H9 (cell line): ENCODE measurements around the gene ETV6. TPM values are rescaled to one million over a fixed set of nuclear protein-coding genes. Genes with fewer than 3 reads are reported as not detected.

Source experiments
- DNase-seq: peaks from one replicate; pipeline ENCODE4 v3.0.0-alpha.2; 2017
- H2AFZ ChIP-seq: one replicate; pipeline ENCODE4 v1.6.1; 2013; ENCODE audit warnings: mild to moderate bottlenecking, low read length, control low read depth, moderate library complexity
- H2AK5ac ChIP-seq: 2 replicates; pipeline ENCODE4 v1.6.1; 2013; ENCODE audit warnings: low read length, control low read depth, mixed read lengths; ENCODE audit not compliant: insufficient read length
- H2BK120ac ChIP-seq: one replicate; pipeline ENCODE4 v1.6.1; 2013; ENCODE audit warnings: low read depth, mild to moderate bottlenecking, low read length, control low read depth, inconsistent platforms; ENCODE audit not compliant: poor library complexity, severe bottlenecking
- H2BK12ac ChIP-seq: 2 replicates; pipeline ENCODE4 v1.6.1; 2013; ENCODE audit warnings: low read length, control low read depth, mixed read lengths, low read depth; ENCODE audit not compliant: insufficient read length
- H2BK15ac ChIP-seq: 2 replicates; pipeline ENCODE4 v1.6.1; 2013; ENCODE audit warnings: low read depth, low read length, control low read depth
- H2BK20ac ChIP-seq: one replicate; pipeline ENCODE4 v1.6.1; 2013; ENCODE audit warnings: low read depth, mild to moderate bottlenecking, low read length, control low read depth, inconsistent platforms; ENCODE audit not compliant: poor library complexity, severe bottlenecking
- H2BK5ac ChIP-seq: 2 replicates; pipeline ENCODE4 v1.6.1; 2013; ENCODE audit warnings: low read length, control low read depth, mixed read lengths; ENCODE audit not compliant: insufficient read length
- H3K14ac ChIP-seq: 2 replicates; pipeline ENCODE4 v1.6.1; 2013; ENCODE audit warnings: low read length, control low read depth; ENCODE audit not compliant: insufficient read depth
- H3K18ac ChIP-seq: 2 replicates; pipeline ENCODE4 v1.6.1; 2013; ENCODE audit warnings: low read depth, mild to moderate bottlenecking, mixed read lengths, low read length, control low read depth; ENCODE audit not compliant: insufficient read length
- H3K23ac ChIP-seq: 2 replicates; pipeline ENCODE4 v1.6.1; 2013; ENCODE audit warnings: low read length, control low read depth, mixed read lengths, low read depth; ENCODE audit not compliant: insufficient read length
- H3K23me2 ChIP-seq: 2 replicates; pipeline ENCODE4 v1.6.1; 2013; ENCODE audit warnings: low read depth, mild to moderate bottlenecking, mixed read lengths, low read length, control low read depth; ENCODE audit not compliant: insufficient read length, poor library complexity, severe bottlenecking
- H3K27ac ChIP-seq: 2 replicates; pipeline ENCODE4 v1.5.1; 2013; ENCODE audit warnings: low read length, control low read depth, mixed read lengths, low read depth; ENCODE audit not compliant: insufficient read length
- H3K27me3 ChIP-seq: 2 replicates; pipeline ENCODE4 v1.6.1; 2013; ENCODE audit warnings: low read length, control low read depth, inconsistent platforms; ENCODE audit not compliant: insufficient read depth
- H3K4ac ChIP-seq: 2 replicates; pipeline ENCODE4 v1.6.1; 2013; ENCODE audit warnings: low read depth, mild to moderate bottlenecking, control low read depth, inconsistent platforms, low read length, moderate library complexity
- H3K4me1 ChIP-seq: 2 replicates; pipeline ENCODE4 v1.6.1; 2013; ENCODE audit warnings: low read length, control low read depth, inconsistent platforms; ENCODE audit not compliant: insufficient read depth
- H3K4me2 ChIP-seq: 2 replicates; pipeline ENCODE4 v1.6.1; 2013; ENCODE audit warnings: low read length, control low read depth, mixed read lengths; ENCODE audit not compliant: insufficient read length, insufficient read depth
- H3K56ac ChIP-seq: 2 replicates; pipeline ENCODE4 v1.6.1; 2013; ENCODE audit warnings: low read depth, mild to moderate bottlenecking, mixed read lengths, low read length, control low read depth; ENCODE audit not compliant: insufficient read length
- H3K79me1 ChIP-seq: 2 replicates; pipeline ENCODE4 v1.6.1; 2013; ENCODE audit warnings: low read depth, mild to moderate bottlenecking, moderate library complexity, low read length, control low read depth, inconsistent platforms; ENCODE audit not compliant: insufficient read depth, poor library complexity, severe bottlenecking
- H3K79me2 ChIP-seq: 2 replicates; pipeline ENCODE4 v1.6.1; 2013; ENCODE audit warnings: low read length, control low read depth, inconsistent platforms; ENCODE audit not compliant: insufficient read depth
- H3K9ac ChIP-seq: 2 replicates; pipeline ENCODE4 v1.6.1; 2013; ENCODE audit warnings: low read length, control low read depth, mixed read lengths; ENCODE audit not compliant: insufficient read length; ENCODE audit errors: extremely low read depth
- H3K9me3 ChIP-seq: one replicate; pipeline ENCODE4 v1.6.1; 2013; ENCODE audit warnings: low read depth, low read length, inconsistent platforms; ENCODE audit not compliant: control insufficient read depth
- H3T11ph ChIP-seq: one replicate; pipeline ENCODE4 v1.6.1; 2013; ENCODE audit warnings: mild to moderate bottlenecking, low read length, control low read depth, inconsistent platforms
- H4K20me1 ChIP-seq: one replicate; pipeline ENCODE4 v1.6.1; 2013; ENCODE audit not compliant: control insufficient read depth, insufficient read length, insufficient read depth
- H4K5ac ChIP-seq: 2 replicates; pipeline ENCODE4 v1.6.1; 2013; ENCODE audit warnings: low read depth, mild to moderate bottlenecking, mixed read lengths, low read length, control low read depth; ENCODE audit not compliant: insufficient read length
- H4K8ac ChIP-seq: replicated peaks from 2 replicates; pipeline ENCODE4 v1.6.1; 2013; ENCODE audit warnings: low read length, control low read depth, mixed read lengths, low read depth; ENCODE audit not compliant: insufficient read length
- H4K91ac ChIP-seq: 2 replicates; pipeline ENCODE4 v1.6.1; 2013; ENCODE audit warnings: low read depth, mild to moderate bottlenecking, moderate library complexity, mixed read lengths, low read length, control low read depth; ENCODE audit not compliant: insufficient read length
- H3K27ac Mint-ChIP-seq, 3 experiments: 2 replicates in 2 of 3; 3 replicates in 1 of 3; pipeline ENCODE4 v1.8.0; 2020 to 2021; ENCODE audit warnings: mixed read lengths in 3 of 3, mild to moderate bottlenecking in 1 of 3, moderate library complexity in 1 of 3
- H3K27me3 Mint-ChIP-seq: 2 replicates; pipeline ENCODE4 v1.8.0; 2021; ENCODE audit warnings: low read depth, mild to moderate bottlenecking, moderate library complexity, mixed read lengths
- H3K36me3 Mint-ChIP-seq, 3 experiments: 2 replicates in 2 of 3; 3 replicates in 1 of 3; pipeline ENCODE4 v1.8.0; 2020 to 2021; ENCODE audit warnings: low read depth in 3 of 3, mixed read lengths in 3 of 3; ENCODE audit not compliant: insufficient read depth in 1 of 3
- H3K4me1 Mint-ChIP-seq, 2 experiments: 2 replicates each; pipeline ENCODE4 v1.8.0; 2020; ENCODE audit warnings: mixed read lengths in 2 of 2
- H3K4me3 Mint-ChIP-seq, 2 experiments: 2 replicates in 1 of 2; 3 replicates in 1 of 2; pipeline ENCODE4 v1.8.0; 2020 to 2021; ENCODE audit warnings: mild to moderate bottlenecking in 2 of 2, mixed read lengths in 2 of 2, moderate library complexity in 1 of 2
- H3K9me3 Mint-ChIP-seq, 2 experiments: 2 replicates in 1 of 2; 3 replicates in 1 of 2; pipeline ENCODE4 v1.8.0; 2020; ENCODE audit warnings: mild to moderate bottlenecking in 2 of 2, mixed read lengths in 2 of 2, moderate library complexity in 1 of 2
- CTCF ChIP-seq: fragments of 200-600 bp; sonication (generic); conservative IDR thresholded peaks from 3 replicates; pipeline ENCODE4 v1.8.0; 2021; ENCODE audit warnings: antibody characterized with exemption, mild to moderate bottlenecking
- WGBS: extraction: QIAGEN DNeasy Blood & Tissue Kit; methylation state at CpG from one replicate; pipeline ENCODE4 v1.1.7; 2013; ENCODE audit warnings: missing lambda C conversion rate, low lambda C conversion rate, mixed read lengths; ENCODE audit not compliant: insufficient read length; ENCODE audit errors: extremely low coverage; 5-methylcytosine and 5-hydroxymethylcytosine counted together
- total RNA-seq: library from RNA; stranded (reverse); gene quantifications from 2 replicates; pipeline ENCODE4 v1.2.1, GENCODE V29; 2021

Gene ETV6
- total RNA-seq, 1 experiment from 2014 or later = 28.7 TPM

- H3K9me3 Mint-ChIP-seq = no peaks in the 10 kb centered on the region
- H2AFZ ChIP-seq = no peak overlapping the region
- TF ChIP-seq CTCF = no peak
- H3K36me3 Mint-ChIP-seq = peaks cover 0 to 3% (median 2%) of the 10 kb centered on the region in 3 experiments; a peak in 2 of 7 replicates
- no peaks in the 10 kb centered on the region for H3K79me2 ChIP-seq
- no peak overlapping the region for H3K4me2 ChIP-seq
- H3T11ph ChIP-seq = no peak overlapping the region
- no peaks in the 10 kb centered on the region for H3K23me2 ChIP-seq
- WGBS = no CpG with 5 or more reads among the region's 5 CpGs
- H3K4ac ChIP-seq = no peak overlapping the region
- no peak overlapping the region for H3K23ac ChIP-seq
- H2BK120ac ChIP-seq = no peak overlapping the region
- no peak overlapping the region for H4K5ac ChIP-seq
- H3K4me1 ChIP-seq = peaks cover under 1% of the 10 kb centered on the region; the same call in 1 of the 2 replicates
- H3K4me1 Mint-ChIP-seq = peaks cover 3 to 7% of the 10 kb centered on the region in 2 experiments
- H2BK5ac ChIP-seq = no peak overlapping the region
- H3K56ac ChIP-seq = no peak overlapping the region
- H2AK5ac ChIP-seq = no peak overlapping the region
- no peaks in the 10 kb centered on the region for H3K9me3 ChIP-seq
- H3K79me1 ChIP-seq = no peaks in the 10 kb centered on the region
- no peak overlapping the region for H3K14ac ChIP-seq
- H3K27ac ChIP-seq = no peak overlapping the region
- H3K9ac ChIP-seq = no peak overlapping the region
- H3K27me3 ChIP-seq = no peaks in the 10 kb centered on the region
- no peak overlapping the region for H3K18ac ChIP-seq
- H4K8ac ChIP-seq = no peak overlapping the region
- no peak overlapping the region for H3K4me3 Mint-ChIP-seq
- no peaks in the 10 kb centered on the region for H4K20me1 ChIP-seq
- no peak overlapping the region for H4K91ac ChIP-seq
- H3K27ac Mint-ChIP-seq = 0 out of 7 replicates have a peak overlapping the region, but pooled peaks of 1 of the 3 experiments have one; percentile 9
- no peak overlapping the region for H2BK12ac ChIP-seq
- no peak overlapping the region for H2BK15ac ChIP-seq
- no peak overlapping the region for H2BK20ac ChIP-seq
- H3K27me3 Mint-ChIP-seq = no peaks in the 10 kb centered on the region
- no peak for DNase-seq
Measured at GRCh38 chr12:11801643-11802042, 152.2 kb downstream of the ETV6 start.
